BE2C (cell line): ENCODE results near the gene AGO4. TPM values are rescaled to one million over a fixed set of nuclear protein-coding genes. Genes with fewer than 3 reads are reported as not detected.

Experiments
- DNase-seq: peaks from one replicate; pipeline ENCODE4 v3.0.0-alpha.2; 2020
- H3K27me3 ChIP-seq: fragments of 250-450 bp; sonication (Bioruptor Pico); 2 replicates; pipeline ENCODE4 v1.5.1; 2020; ENCODE audit warnings: mild to moderate bottlenecking
- H3K36me3 ChIP-seq: fragments of 250-450 bp; sonication (Bioruptor Pico); 2 replicates; pipeline ENCODE4 v1.5.1; 2020; ENCODE audit warnings: mild to moderate bottlenecking
- H3K4me1 ChIP-seq: fragments of 250-450 bp; sonication (Bioruptor Pico); 2 replicates; pipeline ENCODE4 v1.5.1; 2020
- H3K4me3 ChIP-seq: 2 replicates; pipeline ENCODE4 v1.5.1; 2011; ENCODE audit warnings: low read depth, low read length
- H3K9me3 ChIP-seq: fragments of 250-450 bp; sonication (Bioruptor Pico); 2 replicates; pipeline ENCODE4 v1.5.1; 2020
- polyA plus RNA-seq: library from polyadenylated mRNA; unstranded; fragments of >200 nt; gene quantifications from one replicate; pipeline ENCODE4 v1.2.1, GENCODE V29; 2012; ENCODE audit warnings: low read depth, missing spikeins; ENCODE audit not compliant: insufficient read length, insufficient read depth
- TF ChIP-seq, protein P1 (sequence below): IDR thresholded peaks from 2 replicates; pipeline ENCODE4 v1.5.1; 2012; ENCODE audit warnings: mild to moderate bottlenecking, low read depth, low read length

The AGO4 gene
- polyA plus RNA-seq: 1.0 TPM

DNA sequence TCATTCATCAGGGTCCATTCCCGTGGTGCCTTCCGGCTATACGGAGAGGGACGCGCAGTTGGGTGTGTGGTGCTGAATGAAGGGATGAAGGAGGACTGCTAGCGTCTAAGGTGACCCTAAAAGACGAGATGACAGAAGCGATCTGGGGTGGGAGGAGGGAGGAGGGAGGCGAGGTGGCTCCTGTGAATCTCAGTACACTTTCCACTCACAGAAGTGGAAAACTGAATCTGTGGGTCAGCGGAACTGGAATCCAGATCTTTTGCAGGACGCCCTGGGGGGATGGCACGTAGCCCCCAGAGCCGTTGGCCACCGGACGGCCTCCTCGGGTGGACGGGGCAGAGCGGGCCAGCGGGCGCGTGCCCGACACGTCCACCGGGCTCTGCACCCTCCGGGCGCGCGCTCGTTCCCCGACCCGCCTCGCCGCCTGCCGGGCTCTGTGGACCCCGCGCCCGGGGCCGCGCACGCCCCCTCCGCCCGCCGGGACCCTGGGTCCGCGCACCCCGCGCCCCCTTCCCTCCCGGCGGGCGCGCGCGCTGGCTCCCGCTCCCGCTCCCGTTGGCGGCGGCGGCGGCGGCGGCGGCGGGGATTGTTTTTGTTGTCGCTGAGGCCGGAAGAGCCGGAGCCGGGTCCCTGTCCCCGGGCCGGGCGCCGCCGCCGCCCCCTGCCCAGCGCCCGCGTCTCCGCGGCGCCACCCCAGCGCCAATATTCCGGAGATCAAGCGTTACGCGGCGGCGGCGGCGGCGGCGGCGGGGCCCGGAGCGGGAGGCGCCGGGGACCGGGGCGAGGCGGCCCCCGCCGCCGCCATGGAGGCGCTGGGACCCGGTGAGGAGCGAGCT, at the start of gene AGO4:
TSS of gene AGO4 (plus strand) at position 403 of the 836 bp plus-strand sequence. CDS start at position 804, 401 bp downstream.
- peak; percentile 55 for DNase-seq
- H3K4me1 ChIP-seq: peaks cover 4% of the 10 kb centered on the region; the same call in 1 of the 2 replicates
- H3K36me3 ChIP-seq: no peaks in the 10 kb centered on the region
- peak within 1 kb of the TSS; percentile 67 for H3K4me3 ChIP-seq
- TF ChIP-seq, protein P1, sequence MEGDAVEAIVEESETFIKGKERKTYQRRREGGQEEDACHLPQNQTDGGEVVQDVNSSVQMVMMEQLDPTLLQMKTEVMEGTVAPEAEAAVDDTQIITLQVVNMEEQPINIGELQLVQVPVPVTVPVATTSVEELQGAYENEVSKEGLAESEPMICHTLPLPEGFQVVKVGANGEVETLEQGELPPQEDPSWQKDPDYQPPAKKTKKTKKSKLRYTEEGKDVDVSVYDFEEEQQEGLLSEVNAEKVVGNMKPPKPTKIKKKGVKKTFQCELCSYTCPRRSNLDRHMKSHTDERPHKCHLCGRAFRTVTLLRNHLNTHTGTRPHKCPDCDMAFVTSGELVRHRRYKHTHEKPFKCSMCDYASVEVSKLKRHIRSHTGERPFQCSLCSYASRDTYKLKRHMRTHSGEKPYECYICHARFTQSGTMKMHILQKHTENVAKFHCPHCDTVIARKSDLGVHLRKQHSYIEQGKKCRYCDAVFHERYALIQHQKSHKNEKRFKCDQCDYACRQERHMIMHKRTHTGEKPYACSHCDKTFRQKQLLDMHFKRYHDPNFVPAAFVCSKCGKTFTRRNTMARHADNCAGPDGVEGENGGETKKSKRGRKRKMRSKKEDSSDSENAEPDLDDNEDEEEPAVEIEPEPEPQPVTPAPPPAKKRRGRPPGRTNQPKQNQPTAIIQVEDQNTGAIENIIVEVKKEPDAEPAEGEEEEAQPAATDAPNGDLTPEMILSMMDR: no peak
- no peaks in the 10 kb centered on the region for H3K27me3 ChIP-seq
- H3K9me3 ChIP-seq: no peaks in the 10 kb centered on the region

DNA sequence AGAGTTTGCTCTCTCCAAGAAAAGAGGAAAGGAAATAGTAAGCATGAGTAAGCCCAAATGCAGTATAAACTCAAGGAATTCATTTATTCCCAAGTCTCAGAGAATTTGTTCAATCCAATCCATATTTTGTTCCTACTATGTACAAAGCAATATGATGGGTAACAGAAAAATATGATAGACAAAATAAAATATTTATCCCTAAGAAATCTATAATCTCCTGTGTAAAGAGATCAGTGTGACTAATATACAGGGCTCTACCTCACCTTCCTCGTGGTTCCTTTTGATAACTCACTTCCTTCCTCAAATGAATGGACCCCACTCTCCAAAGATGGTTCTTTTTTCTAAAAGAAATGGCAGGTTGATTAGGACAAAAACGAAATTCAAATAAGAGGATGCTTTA, 45.7 kb upstream of the AGO4 start:
- Histone ChIP-seq H3K36me3 (no peaks in the 10 kb centered on the region; the same call in 1 of the 2 replicates), H3K9me3 (no peaks in the 10 kb centered on the region), H3K27me3 (no peaks in the 10 kb centered on the region), H3K4me3 (no peak overlapping the region), H3K4me1 (no peaks in the 10 kb centered on the region)
- DNase-seq: no peak
- TF ChIP-seq, protein P1: no peak

DNA sequence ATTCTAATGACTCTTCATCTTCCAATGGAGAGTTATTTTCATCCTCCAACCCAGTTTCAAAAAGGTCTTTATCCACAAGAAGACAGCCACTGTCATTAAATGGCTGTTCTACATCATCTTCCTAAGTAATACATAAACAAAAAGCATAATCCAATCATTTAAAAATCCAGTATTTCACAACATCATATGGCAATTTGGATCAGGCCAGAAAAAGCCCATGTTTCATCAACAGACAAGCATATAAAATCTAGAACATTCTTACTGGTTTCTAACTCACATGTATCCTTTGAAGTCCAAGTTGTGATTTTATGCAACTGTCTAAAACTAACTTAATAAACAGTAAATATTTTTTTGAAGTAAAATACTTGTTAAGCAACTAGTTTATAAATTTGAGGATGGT, 44.6 kb upstream of the AGO4 start:
- TF ChIP-seq, protein P1: no peak
- no peaks in the 10 kb centered on the region; the same call in 1 of the 2 replicates for H3K36me3 ChIP-seq

DNA sequence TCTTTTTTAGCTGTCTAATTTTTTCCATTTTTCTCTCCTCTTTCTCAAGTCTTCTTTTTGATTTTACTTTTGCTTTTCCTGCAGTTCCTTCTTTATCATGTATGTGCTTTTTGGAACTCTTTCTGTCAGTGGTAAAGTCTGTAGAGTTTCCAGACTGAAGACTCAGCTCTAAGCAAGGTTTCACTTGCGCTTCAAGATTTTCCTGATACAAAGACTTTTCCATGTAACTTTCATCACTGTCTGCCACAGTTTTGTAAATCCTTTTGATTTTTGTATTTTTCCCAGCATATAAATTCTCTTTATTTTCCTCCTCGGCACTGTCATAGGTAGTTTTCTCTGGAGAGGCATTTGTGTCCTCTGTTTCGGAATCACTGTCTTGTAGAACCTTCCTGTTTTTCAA, 43.5 kb upstream of the AGO4 start:
- Histone ChIP-seq H3K27me3 (no peaks in the 10 kb centered on the region), H3K9me3 (no peaks in the 10 kb centered on the region), H3K4me1 (no peaks in the 10 kb centered on the region), H3K4me3 (no peak overlapping the region), H3K36me3 (no peaks in the 10 kb centered on the region; the same call in 1 of the 2 replicates)
- TF ChIP-seq, protein P1: no peak
- no peak for DNase-seq

More for the DNA sequence above, 44.6 kb upstream of the AGO4 start:
- no peaks in the 10 kb centered on the region for H3K4me1 ChIP-seq
- no peak for DNase-seq
- H3K27me3 ChIP-seq: no peaks in the 10 kb centered on the region
- no peak overlapping the region for H3K4me3 ChIP-seq
- no peaks in the 10 kb centered on the region for H3K9me3 ChIP-seq

DNA sequence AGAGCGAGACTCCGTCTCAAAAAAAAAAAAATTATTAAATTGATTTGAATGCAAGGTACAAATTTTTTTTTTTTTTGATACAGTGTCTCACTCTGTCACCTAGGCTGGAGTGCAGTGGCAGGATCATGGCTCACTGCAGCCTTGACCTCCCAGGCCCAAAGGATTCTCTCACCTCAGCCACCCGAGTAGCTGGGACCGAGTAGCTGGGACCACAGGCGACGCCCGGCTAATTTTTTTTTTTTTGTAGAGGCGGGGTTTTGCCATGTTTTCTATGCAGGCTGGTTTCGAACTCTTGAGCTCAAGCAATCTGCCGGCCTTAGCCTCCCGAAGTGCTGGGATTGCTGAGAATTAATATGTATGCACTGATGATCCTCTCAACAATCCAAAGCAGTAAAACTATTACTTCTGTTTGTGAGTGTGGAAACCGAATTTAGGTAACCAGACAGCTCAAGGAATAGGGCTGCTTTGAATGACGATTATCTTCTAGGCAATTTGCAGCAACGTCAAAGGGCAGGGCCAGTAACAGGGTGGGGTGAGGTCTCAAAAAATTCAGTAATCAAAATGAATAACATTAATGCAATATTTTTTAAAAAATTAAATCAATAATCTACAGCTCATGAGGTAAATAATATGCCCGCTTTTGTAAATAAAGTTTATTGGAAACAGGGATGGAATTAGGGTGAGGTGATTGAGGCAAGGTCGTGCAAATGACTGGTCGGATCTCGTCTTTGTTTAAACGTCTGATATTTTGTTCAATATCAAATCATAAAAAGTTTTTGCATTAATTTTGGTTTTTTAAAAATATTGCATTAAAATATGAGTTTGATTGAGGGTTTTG, 39.2 kb upstream of the AGO4 start:
- H3K9me3 ChIP-seq: no peaks in the 10 kb centered on the region
- TF ChIP-seq, protein P1: no peak
- H3K4me3 ChIP-seq: peak overlapping the region; percentile 71
- no peaks in the 10 kb centered on the region for H3K27me3 ChIP-seq
- H3K4me1 ChIP-seq: no peaks in the 10 kb centered on the region
- H3K36me3 ChIP-seq: no peaks in the 10 kb centered on the region
- no peak for DNase-seq
